ENCODE results near the gene UQCC5.
A peak's percentile ranks its signal among the peaks of the same experiment; 100 is the strongest.

Gene UQCC5

DNA sequence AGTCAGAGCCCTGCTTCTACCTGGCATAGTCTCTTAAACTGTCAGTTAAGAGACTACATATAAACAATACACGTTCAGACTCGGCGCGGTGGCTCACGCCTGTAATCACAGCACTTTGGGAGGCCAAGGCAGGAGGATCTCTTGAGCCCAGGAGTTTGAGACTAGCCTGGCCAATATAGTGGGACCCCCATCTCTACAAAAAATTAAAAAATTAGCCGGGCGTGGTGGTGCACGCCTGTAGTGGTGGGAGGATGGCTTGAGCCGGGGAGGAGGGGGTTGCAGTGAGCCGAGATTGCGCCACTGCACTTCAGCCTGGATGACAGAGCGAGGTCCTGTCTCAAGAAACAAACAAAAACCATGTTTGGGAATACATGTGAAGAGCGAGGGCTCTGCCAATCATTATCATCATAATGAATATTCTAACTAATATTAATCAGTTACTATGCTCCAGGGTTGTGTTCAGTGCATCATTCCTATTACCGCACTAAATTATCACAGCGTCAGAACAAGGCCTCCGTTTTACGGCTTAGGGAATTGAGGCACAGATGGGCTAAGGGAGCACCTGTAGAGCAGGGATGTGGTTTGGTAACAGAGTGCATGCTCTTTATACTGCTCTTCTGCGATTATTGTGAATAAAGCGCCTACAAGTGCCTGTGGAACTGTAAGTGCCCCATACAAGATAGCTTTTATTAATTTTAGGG lies 844 bp upstream of the UQCC5 start:
- DNase-seq, result no peak

GRCh38 chr3:52536112-52536368 lies 365 bp upstream of the UQCC5 start:
- no peak for DNase-seq

DNA sequence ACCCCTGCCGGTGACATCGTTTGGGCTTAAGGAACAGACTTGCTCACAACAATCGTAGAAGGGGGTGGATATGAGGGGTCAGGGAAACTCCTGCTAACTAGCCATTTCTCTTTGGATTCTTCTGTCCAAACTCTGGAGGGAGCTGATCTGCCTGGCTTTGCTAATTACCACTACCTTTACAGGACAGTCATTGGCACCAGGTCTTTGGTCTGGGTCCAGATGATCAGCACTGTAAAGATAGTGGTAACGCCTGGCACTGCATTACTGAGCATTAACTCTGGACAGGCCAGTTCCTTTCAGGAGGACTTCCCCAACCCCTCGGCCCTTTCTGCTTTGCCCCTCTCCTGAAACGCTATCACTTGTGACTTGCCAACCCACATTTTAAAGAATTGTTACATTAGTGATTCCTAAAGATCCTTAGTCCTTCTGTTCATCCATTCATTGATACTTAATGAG lies 788 bp downstream of the UQCC5 start:
- no peak for DNase-seq

DNA sequence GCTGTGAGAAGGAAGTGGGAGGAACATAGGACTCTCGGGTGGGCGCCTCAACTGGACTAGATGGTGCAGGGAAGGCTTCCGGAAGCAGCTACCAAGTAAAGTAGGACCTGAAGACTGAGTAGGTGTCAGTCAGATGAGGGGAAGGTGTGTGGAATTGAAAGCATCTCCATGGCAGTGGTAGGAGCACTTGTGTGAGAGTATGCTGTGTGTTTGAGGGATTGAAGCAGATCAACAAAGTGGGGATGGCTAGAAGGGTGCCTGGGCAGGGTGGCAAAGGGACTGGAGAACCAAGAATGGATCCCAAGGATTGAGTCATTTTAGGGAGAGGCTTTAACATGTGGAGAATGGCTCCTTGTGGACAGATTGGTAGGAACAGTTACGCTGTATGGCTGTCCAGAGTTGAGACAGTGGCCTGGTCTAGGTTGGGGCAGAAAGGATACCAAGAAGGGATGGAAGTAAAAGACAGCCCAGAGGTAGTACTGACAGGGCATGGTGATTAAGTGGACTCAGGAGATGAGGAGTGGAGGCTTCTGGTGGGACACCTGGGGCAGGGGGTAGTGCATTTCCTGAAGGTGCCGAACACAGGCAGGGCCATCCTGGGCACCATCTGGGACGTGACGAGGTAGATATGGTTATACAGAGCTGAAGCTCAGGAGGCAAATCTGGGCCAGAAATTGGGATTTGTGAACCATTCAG lies 1.5 kb downstream of the UQCC5 start:
- no peak for DNase-seq

DNA sequence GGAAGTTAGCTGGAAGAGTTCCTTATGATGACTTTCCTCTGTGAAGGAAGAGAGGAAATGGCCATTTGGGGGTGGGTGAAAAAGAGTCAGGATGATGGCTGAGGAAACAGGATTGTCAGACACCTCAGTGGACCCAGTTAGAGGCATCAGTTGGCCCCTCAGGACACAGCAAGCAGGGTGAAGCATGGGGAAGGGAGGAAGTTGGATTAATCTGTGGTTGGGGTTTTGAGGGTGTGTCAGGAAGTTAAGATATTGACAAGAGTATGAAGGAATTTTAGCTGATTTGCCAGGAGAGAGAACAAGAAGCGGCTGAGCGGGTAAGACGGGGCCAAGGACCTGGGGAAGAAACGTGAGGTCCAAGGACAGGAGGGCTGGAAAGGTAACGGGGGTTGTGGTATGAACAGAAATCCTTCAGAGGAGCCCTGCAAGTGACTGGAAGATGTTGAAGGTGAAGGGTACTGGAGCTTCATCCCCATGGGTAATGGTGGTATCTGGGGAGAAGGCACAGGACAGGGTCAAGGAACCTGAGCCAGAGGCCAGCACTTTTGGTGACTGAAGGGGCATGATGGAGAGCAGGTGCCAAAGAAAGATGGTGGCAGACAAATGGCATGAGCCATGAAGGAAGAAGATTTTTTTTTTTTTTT lies 2.7 kb downstream of the UQCC5 start:
- DNase-seq, result peak; percentile 7

GRCh38 chr3:52541050-52541449 lies 4.6 kb downstream of the UQCC5 start:
- DNase-seq, result no peak

DNA sequence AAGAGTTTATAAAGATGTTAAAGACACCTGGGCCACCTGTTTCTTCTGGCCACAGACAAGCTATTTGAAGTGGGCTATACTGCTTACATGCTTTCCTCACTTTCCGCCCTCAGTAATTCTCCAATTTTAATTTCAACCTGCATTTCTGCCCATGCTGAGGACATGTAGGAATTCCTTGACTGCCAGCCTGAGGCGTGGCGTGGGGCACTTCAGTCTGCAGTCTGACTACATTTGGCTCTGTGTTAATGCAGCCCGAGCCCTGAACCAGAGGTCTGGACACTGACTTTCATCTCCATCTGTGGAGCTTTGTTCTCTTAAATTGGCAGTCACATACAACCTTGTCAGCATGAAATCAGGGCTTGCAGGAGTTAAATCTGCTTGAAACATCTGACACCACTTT lies 8.5 kb downstream of the UQCC5 start:
- DNase-seq, result no peak

DNA sequence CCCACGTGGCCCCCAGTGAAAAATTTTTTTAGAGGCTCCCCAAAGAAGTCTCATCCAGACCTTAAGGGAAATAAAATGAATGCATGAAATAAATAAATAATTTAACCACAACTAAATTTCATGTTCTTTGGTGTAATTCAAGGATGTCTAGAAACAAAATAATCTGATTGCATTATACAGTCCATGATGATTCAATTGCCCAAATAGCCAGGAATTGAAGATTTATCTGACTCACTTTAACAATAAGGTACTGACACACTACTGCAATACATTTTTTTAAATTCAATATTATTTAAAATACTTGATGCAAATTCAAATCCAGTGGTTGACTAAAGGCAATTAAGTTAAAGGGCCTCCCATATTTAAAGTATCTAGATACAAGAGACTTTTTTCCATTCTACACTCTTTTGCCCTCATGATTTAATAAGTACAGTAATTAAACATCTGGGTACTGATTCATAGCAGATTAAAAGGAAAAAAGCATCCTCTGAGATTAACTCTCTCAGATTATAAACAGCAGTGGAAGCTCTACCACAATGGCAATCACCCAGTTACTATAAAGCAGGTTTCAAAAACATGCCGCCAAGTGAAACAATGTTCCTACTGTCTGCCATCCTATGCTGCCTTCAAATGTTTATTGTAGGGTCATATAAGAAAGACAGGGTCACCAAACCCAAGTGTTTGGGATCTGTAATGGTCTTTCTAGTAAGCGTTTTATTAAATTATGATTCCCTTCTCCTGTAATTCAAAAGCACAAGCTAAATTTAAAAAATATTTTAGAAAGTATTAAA lies 9.9 kb downstream of the UQCC5 start:
- no peak for DNase-seq

DNA sequence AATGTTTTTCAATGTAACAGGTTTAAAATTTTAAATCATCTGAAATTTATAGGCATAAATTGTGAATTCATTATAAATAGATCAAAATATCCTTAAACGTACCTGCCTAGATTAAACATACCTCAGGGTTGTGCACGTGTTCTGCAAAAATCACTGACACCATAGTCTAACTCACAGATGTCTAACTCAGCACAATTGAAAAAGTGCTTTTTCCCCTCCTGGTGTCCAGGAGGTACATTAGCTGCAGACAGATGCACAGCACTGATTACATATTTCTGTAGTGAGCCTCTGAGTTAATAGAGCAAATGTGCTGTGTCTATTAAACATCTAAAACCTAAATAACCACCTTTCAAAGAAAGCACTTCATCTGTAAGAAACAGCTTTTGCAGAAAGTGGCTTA lies 10.7 kb downstream of the UQCC5 start:
- DNase-seq, result no peak

GRCh38 chr3:52551118-52551517 lies 14.7 kb downstream of the UQCC5 start:
- no peak for DNase-seq

DNA sequence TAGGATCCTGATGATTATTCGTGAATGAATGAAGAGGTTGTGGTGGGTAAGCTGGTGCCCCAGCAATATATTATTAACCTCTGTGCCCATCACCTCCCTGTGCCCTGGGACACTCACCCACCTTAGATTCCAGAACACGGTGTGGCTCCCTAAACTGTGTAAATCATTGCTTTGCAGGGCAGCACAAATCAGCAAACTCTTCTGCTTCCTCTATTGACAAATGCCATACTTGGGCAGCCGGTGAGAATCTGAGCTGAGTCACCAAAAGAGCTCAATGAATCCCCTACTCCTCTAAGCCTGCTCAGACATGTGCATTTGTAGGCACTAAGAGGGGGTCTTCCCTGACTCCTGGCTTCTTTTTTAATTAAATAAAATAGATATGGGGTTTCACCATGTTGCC lies 15.7 kb downstream of the UQCC5 start:
- no peak for DNase-seq

- no peak for DNase-seq
Observed at GRCh38 chr3:52554026-52554755, 17.8 kb downstream of the UQCC5 start.

GRCh38 chr3:52555056-52555455 lies 18.7 kb downstream of the UQCC5 start:
- DNase-seq, result no peak

DNA sequence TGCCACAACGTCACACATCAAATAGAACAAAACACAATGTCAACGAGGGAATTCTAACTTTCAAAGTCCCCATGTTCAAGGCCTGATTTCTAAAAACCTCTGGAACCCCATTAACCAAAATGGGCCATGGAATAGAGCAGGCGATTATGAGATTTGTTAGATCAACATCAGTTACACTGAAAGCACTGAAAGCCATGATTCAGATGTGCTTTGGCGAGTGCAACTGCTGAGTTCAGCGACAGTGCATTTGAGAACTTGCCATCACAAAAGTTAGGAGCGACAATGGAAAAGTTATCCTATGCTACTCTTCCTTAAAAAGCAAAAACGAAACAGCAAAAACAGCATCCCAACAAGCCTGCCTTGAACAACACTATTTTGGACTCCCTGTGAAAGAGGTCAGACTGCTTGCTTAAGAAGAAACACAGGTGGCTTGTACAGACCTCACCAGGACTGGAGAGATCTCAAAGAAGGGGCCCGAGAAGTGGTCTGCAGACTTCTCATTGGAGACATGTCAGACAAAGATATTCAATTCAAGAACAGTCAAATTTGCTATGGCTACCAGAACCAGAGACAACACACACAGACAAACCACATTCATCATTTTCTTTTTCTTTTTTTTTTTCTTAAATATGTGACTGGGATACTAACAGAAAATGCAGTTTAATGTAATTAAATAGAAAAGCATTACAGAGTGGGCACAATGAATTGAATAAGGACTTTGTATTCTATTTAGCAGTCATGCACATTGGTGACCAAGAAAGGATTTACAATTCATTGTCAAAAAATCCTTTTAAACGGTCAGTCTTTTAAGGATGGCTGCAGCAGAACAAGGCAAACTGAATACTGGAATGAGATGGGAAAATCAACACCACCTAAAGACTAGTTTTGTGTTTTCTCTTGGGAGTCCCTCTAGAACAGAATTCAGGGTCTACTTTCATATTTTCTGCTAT lies 20.9 kb downstream of the UQCC5 start:
- DNase-seq, result no peak

DNA sequence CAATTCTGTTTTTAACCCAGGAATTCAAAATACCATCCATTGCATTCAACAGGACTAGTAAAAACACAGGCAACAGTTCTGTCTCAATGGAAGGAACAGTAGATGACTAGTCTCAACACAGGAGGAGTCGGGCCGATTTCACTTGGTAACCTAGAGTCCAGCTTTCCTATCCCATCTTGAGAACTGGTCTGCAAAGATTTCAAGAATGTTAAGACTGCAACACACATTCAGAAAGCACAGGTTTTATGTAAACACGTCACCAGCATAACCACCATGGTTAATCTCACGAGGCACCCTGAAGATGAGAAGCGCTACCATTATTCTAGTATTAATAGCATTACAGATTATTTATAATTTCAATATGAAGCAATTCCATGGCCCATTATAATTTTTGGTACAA lies 22.0 kb downstream of the UQCC5 start:
- DNase-seq, result no peak

DNA sequence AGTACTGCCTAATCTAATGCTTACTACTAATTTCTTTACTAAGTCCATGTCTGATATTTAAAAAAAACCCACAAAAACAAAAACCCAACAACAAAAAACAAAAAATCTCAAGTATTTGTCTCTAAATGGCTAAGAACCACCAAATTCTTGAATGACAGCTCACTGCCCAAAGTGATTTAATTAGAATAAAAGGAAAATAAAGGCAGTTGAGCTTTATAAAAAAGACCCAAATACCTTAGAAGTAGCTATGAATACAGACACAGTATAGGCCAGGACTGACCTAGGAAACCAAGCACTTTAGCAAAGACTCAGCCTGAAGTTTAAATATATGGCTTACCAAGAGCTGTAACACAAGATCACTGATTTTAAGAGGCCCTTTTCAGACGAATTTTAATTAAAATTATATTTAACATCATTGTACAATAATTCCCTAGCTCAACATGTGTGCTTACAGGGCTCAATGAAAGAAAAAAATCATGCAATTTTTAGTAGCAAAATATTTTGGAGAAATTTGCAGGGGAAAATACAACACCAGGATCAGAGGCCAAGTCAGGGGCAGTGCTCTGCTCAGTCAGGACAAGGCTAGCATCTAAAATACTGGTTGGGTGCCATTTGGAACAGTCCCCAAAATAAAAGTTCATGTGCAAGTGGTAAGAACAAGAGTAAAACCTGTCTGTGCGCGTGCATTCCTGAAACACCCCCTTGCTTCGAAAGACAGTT lies 24.8 kb downstream of the UQCC5 start:
- DNase-seq, result no peak

DNA sequence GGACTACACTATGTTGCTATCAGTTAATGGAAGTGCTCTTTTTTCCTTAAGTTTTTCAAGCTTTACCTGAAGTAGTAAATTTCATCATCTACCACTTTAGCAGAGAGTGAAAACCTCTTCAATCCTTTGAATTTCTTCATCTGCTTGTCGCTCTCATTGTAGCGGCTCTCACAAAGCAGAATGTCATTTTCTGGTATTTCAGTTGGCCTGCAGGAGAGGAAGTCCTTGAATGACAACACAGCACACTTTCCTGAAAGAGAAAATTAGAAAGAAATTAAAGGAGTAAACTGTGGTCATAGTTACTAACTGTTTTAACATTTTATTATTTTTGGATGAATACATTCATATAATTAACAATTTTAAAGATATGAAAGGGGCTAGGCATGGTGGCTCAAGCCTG lies 27.6 kb downstream of the UQCC5 start:
- DNase-seq, result no peak

DNA sequence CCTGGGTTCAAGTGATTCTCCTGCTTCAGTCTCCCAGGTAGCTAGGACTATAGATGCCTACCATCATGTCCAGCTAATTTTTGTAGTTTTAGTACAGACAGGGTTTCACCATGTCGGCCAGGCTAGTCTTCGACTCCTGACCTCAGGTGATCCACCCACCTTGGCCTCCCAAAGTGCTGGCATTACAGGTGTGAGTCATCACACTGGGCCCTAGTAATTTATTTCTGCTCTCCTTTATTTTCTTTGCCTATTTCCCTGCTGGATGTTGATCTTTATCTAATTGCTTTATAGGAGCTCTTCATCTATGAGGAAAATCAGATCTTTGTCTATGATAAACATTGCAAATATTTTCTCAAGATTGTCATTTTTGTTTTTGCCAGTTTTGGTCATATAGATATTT lies 31.7 kb downstream of the UQCC5 start:
- DNase-seq, result no peak

- DNase-seq, result no peak
Observed at GRCh38 chr3:52570076-52570475, 33.7 kb downstream of the UQCC5 start.

GRCh38 chr3:52572221-52572620 lies 35.8 kb downstream of the UQCC5 start:
- DNase-seq, result no peak

Data from GF-D8 (cell line).